Endothelial cell of umbilical vein (primary cell): ENCODE results near the gene FURIN. TPM values are rescaled to one million over a fixed set of nuclear protein-coding genes. Genes with fewer than 3 reads are reported as not detected.

ENCODE experiments used
- BruUV-seq: library from RNA; stranded (reverse); fragments of 400-500 nt; replicated peaks from 2 replicates; lab custom pipeline; 2021; lab: Mats Ljungman, UMichigan
- CTCF ChIA-PET: fragments of 300-600, 350-600 bp; sonication (Branson Sonifier 250); formaldehyde crosslinking; loops from one replicate; lab custom pipeline; 2021; ENCODE audit warnings: antibody characterized with exemption, inconsistent platforms; lab: Charles Lee
- POLR2A ChIA-PET: fragments of 300-600, 350-600 bp; sonication (Branson Sonifier 250); formaldehyde crosslinking; loops from one replicate; lab custom pipeline; 2021; ENCODE audit warnings: antibody characterized with exemption, inconsistent platforms; lab: Charles Lee
- DNase-seq: peaks from one replicate; pipeline ENCODE4 v3.0.0-alpha.2; 2011; ENCODE audit warnings: low read depth, low spot score
- FAIRE-seq: peaks from 2 replicates; lab custom pipeline; 2011; peaks lifted over from hg19 to GRCh38; lab: Jason Lieb, UNC
- H2AFZ ChIP-seq: 2 replicates; pipeline ENCODE4 v1.6.0; 2012; ENCODE audit warnings: low read depth, low read length, control low read depth, inconsistent platforms
- H3K27ac ChIP-seq: 2 replicates; pipeline ENCODE4 v1.5.1; 2011; ENCODE audit warnings: low read depth, mild to moderate bottlenecking, control low read depth, low read length, moderate library complexity; ENCODE audit not compliant: insufficient read depth
- H3K27me3 ChIP-seq, 2 experiments: 2 replicates each; pipeline versions ENCODE4 v1.6.0 to v1.6.1; 2011; ENCODE audit warnings: low read length in 2 of 2, mixed read lengths in 1 of 2; ENCODE audit not compliant: control insufficient read depth in 2 of 2, insufficient read depth in 2 of 2
- H3K36me3 ChIP-seq, 2 experiments: 2 replicates in 1 of 2; 3 replicates in 1 of 2; pipeline ENCODE4 v1.5.1; 2011; ENCODE audit warnings: low read length in 2 of 2, mild to moderate bottlenecking in 1 of 2, moderate library complexity in 1 of 2; ENCODE audit not compliant: control insufficient read depth in 2 of 2, insufficient read depth in 2 of 2; ENCODE audit errors: extremely low read depth in 1 of 2
- H3K4me1 ChIP-seq: 3 replicates; pipeline ENCODE4 v1.5.1; 2011; ENCODE audit warnings: mild to moderate bottlenecking, low read length; ENCODE audit not compliant: control insufficient read depth, insufficient read depth; ENCODE audit errors: extremely low read depth
- H3K4me2 ChIP-seq: 2 replicates; pipeline ENCODE4 v1.6.1; 2011; ENCODE audit warnings: low read length, control low read depth, mixed read lengths; ENCODE audit not compliant: insufficient read depth
- H3K4me3 ChIP-seq, 3 experiments: fragments of 200-600 bp in 1 of 3; sonication (generic), shearing (Covaris generic) in 1 of 3; replicated peaks in 1 of 3; 2 replicates each; pipeline ENCODE4 v1.5.1; 2011 to 2016; ENCODE audit warnings: control low read depth in 3 of 3, low read length in 3 of 3, mild to moderate bottlenecking in 2 of 3, inconsistent platforms in 1 of 3, low read depth in 1 of 3, moderate library complexity in 1 of 3; ENCODE audit not compliant: insufficient read depth in 1 of 3
- H3K79me2 ChIP-seq: 2 replicates; pipeline ENCODE4 v1.6.0; 2012; ENCODE audit warnings: low read length, inconsistent platforms; ENCODE audit not compliant: control insufficient read depth, insufficient read depth
- H3K9ac ChIP-seq: replicated peaks from 2 replicates; pipeline ENCODE3; 2011; ENCODE audit warnings: low read length, control low read depth; ENCODE audit not compliant: insufficient read depth; ENCODE audit errors: extremely low read depth
- H3K9me1 ChIP-seq: replicated peaks from 3 replicates; pipeline ENCODE4 v1.6.0; 2011; ENCODE audit warnings: mild to moderate bottlenecking, low read length; ENCODE audit not compliant: control insufficient read depth, insufficient read depth; ENCODE audit errors: extremely low read depth
- H3K9me3 ChIP-seq: replicated peaks from 2 replicates; pipeline ENCODE4 v1.5.1; 2012; ENCODE audit warnings: low read length, inconsistent platforms; ENCODE audit not compliant: control insufficient read depth, insufficient read depth
- H4K20me1 ChIP-seq: replicated peaks from 2 replicates; pipeline ENCODE3; 2011; ENCODE audit warnings: mild to moderate bottlenecking, low read length; ENCODE audit not compliant: control insufficient read depth, insufficient read depth; ENCODE audit errors: extremely low read depth
- EZH2 ChIP-seq: IDR thresholded peaks from 2 replicates; pipeline ENCODE4 v1.6.1; 2012; ENCODE audit warnings: borderline replicate concordance, low read depth, mild to moderate bottlenecking, moderate library complexity, low read length, inconsistent platforms; ENCODE audit not compliant: severe bottlenecking
- FOS ChIP-seq: IDR thresholded peaks from 2 replicates; pipeline ENCODE4 v1.6.1; 2011; ENCODE audit warnings: mild to moderate bottlenecking, low read length, moderate library complexity, borderline replicate concordance; ENCODE audit not compliant: insufficient read depth
- GATA2 ChIP-seq: IDR thresholded peaks from 2 replicates; pipeline ENCODE4 v1.7.0; 2011; ENCODE audit warnings: low read depth, mild to moderate bottlenecking, moderate library complexity, mixed read lengths, low read length; ENCODE audit not compliant: insufficient read length, insufficient read depth
- JUN ChIP-seq: IDR thresholded peaks from 2 replicates; pipeline ENCODE4 v1.6.1; 2011; ENCODE audit warnings: borderline replicate concordance, low read depth; ENCODE audit not compliant: insufficient read length, insufficient read depth
- MYC ChIP-seq: IDR thresholded peaks from one replicate; pipeline ENCODE4 v1.6.1; 2011; ENCODE audit warnings: mild to moderate bottlenecking, low read depth, low read length
- POLR2A ChIP-seq: IDR thresholded peaks from 2 replicates; pipeline ENCODE4 v1.6.1; 2012; ENCODE audit warnings: low read depth, mild to moderate bottlenecking, control low read depth, low read length
- POLR2AphosphoS5 ChIP-seq: IDR thresholded peaks from 2 replicates; pipeline ENCODE4 v1.6.1; 2012; ENCODE audit warnings: low read depth, mild to moderate bottlenecking, control low read depth, low read length, moderate library complexity; ENCODE audit not compliant: insufficient read depth
- dilution Hi-C: fragments of 300-500 bp; cut with MboI; formaldehyde crosslinking; loops from one replicate; pipeline ENCODE4 v1.15.0; 2019; ENCODE audit warnings: low sequenced_read_pairs; ENCODE audit not compliant: extremely low pct_ligation_motif_present
- intact Hi-C: fragments of 100-400 bp; cut with micrococcal nuclease; formaldehyde crosslinking; loops from one replicate; pipeline ENCODE4 v1.10.0; 2022
- polyA plus RNA-seq, 4 experiments: library from polyadenylated mRNA; depleted of rRNA in 3 of 4; stranded (reverse) in 3 of 4; unstranded in 1 of 4; fragments of >200 nt; gene quantifications; 2 replicates each; pipeline versions ENCODE4 v1.2.1 to v1.2.3, GENCODE V29; 2011 to 2012; ENCODE audit warnings: missing spikeins in 1 of 4
- total RNA-seq: library from RNA; stranded (reverse); gene quantifications from 2 replicates; pipeline ENCODE4 v1.2.3, GENCODE V29; 2021
- TF ChIP-seq, protein P1 (sequence below), 2 donors: IDR thresholded peaks; 1 replicate in 1 of 2; 2 replicates in 1 of 2; pipeline ENCODE4 v1.5.1; 2011; ENCODE audit warnings: low read length in 2 of 2, mild to moderate bottlenecking in 2 of 2, moderate library complexity in 2 of 2, control low read depth in 1 of 2, inconsistent platforms in 1 of 2, low read depth in 1 of 2; ENCODE audit not compliant: insufficient read depth in 1 of 2; ENCODE audit errors: extremely low read depth in 1 of 2
- TF ChIP-seq, protein P2 (sequence below): IDR thresholded peaks from 2 replicates; pipeline ENCODE4 v1.6.1; 2011; ENCODE audit not compliant: insufficient read depth, insufficient read length

Gene FURIN
- total and polyA plus RNA-seq, 2 donors (not counting 3 experiments of a cell fraction or from before 2014, with no cell fraction given), result 77.4 to 131 TPM

DNA sequence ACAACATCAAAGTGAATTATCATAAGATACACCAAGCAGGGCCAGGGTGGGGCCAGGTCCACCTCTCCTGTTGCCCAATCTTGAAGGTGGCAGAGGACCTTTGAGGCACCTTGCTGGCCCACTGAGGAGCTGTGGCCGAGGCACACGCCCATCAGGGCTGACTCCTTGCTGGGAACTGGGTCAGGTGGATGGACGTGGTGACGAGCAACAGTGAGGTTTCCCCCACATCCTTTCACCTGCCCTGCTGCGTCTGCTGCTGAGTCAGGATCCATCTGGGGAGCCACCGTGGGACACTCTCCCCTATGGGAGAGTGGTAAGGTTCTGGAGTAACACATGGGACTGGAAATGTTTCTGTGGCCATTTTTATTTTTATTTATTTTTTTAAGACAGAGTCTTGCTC, 17.3 kb upstream of the FURIN start:
- no peak for DNase-seq
- CTCF ChIA-PET, result interaction anchor here (1.1 kb wide), 1 partner anchor 12 kb away, joined by 3 read pairs; no protein-coding TSS in a partner anchor
- no peak for TF ChIP-seq GATA2
- no peak for TF ChIP-seq POLR2A
- TF ChIP-seq JUN, result no peak
- Histone ChIP-seq H3K36me3 (no peaks in the 10 kb centered on the region), H2AFZ (no peak overlapping the region), H3K9me3 (no peaks in the 10 kb centered on the region), H3K4me3 (no peak overlapping the region), H4K20me1 (no peaks in the 10 kb centered on the region), H3K79me2 (no peaks in the 10 kb centered on the region), H3K9ac (no peak overlapping the region), H3K4me2 (no peak overlapping the region), H3K27ac (no peak overlapping the region), H3K27me3 (peaks cover 0 to 3% of the 10 kb centered on the region in 2 experiments), H3K4me1 (no peaks in the 10 kb centered on the region), H3K9me1 (no peaks in the 10 kb centered on the region)
- intact Hi-C loops, result no loop called here
- no peak for FAIRE-seq
- dilution Hi-C loops, result no loop called here
- no TSS peak for BruUV-seq
- POLR2A ChIA-PET, result no interaction called here

DNA sequence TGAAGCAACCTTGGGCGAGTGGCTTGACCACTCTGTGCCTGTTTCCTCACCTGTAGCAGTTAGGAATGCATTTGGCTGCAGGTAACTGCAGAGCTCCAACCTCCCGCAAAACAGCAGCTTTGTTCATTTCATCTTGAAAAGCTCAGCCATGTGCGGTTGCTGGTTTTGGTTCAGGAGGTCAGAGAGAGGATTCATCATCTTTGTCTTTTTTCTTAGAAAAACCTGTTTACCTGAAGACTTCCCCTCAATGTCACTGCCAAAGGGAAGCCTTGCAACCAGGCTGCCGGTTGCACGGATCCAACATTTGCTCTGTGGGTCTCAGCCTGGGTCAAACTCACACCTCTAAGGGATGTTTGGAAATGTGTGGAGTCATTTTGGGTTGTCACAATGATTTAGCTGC, 16.4 kb upstream of the FURIN start:
- Histone ChIP-seq H3K4me3 (no peak overlapping the region), H3K36me3 (no peaks in the 10 kb centered on the region), H3K9me1 (no peaks in the 10 kb centered on the region), H2AFZ (no peak overlapping the region), H3K79me2 (no peaks in the 10 kb centered on the region), H3K4me1 (no peaks in the 10 kb centered on the region), H4K20me1 (no peaks in the 10 kb centered on the region), H3K27me3 (peaks cover 0 to 3% of the 10 kb centered on the region in 2 experiments), H3K4me2 (no peak overlapping the region), H3K9ac (no peak overlapping the region), H3K27ac (no peak overlapping the region), H3K9me3 (no peaks in the 10 kb centered on the region)
- dilution Hi-C loops, result no loop called here
- TF ChIP-seq EZH2 (no peak), GATA2 (no peak), MYC (no peak), JUN (no peak), POLR2A (no peak), POLR2AphosphoS5 (no peak), FOS (no peak)
- TF ChIP-seq, protein P1, sequence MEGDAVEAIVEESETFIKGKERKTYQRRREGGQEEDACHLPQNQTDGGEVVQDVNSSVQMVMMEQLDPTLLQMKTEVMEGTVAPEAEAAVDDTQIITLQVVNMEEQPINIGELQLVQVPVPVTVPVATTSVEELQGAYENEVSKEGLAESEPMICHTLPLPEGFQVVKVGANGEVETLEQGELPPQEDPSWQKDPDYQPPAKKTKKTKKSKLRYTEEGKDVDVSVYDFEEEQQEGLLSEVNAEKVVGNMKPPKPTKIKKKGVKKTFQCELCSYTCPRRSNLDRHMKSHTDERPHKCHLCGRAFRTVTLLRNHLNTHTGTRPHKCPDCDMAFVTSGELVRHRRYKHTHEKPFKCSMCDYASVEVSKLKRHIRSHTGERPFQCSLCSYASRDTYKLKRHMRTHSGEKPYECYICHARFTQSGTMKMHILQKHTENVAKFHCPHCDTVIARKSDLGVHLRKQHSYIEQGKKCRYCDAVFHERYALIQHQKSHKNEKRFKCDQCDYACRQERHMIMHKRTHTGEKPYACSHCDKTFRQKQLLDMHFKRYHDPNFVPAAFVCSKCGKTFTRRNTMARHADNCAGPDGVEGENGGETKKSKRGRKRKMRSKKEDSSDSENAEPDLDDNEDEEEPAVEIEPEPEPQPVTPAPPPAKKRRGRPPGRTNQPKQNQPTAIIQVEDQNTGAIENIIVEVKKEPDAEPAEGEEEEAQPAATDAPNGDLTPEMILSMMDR (IDR thresholded peaks at IDR 0.05; ENCODE audit: extremely low read depth in 1 of 2, insufficient read depth in 1 of 2, low read depth in 1 of 2, low read length in 2 of 2), result no peak
- TF ChIP-seq, protein P2, sequence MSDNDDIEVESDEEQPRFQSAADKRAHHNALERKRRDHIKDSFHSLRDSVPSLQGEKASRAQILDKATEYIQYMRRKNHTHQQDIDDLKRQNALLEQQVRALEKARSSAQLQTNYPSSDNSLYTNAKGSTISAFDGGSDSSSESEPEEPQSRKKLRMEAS, result no peak
- no TSS peak for BruUV-seq
- CTCF ChIA-PET, result no interaction called here
- POLR2A ChIA-PET, result interaction anchor here (0.7 kb wide), 1 partner anchor 15 kb away, joined by 4 read pairs; no protein-coding TSS in a partner anchor
- DNase-seq, result no peak
- no peak for FAIRE-seq
- intact Hi-C loops, result no loop called here
